GM12872 (cell line): ENCODE measurements around the gene TMC1.

ENCODE experiments used
- CTCF ChIP-seq: IDR thresholded peaks from 3 replicates; pipeline ENCODE4 v1.5.1; 2011; ENCODE audit warnings: low read depth, mild to moderate bottlenecking, low read length, moderate library complexity; ENCODE audit not compliant: insufficient read depth

The TMC1 gene

DNA sequence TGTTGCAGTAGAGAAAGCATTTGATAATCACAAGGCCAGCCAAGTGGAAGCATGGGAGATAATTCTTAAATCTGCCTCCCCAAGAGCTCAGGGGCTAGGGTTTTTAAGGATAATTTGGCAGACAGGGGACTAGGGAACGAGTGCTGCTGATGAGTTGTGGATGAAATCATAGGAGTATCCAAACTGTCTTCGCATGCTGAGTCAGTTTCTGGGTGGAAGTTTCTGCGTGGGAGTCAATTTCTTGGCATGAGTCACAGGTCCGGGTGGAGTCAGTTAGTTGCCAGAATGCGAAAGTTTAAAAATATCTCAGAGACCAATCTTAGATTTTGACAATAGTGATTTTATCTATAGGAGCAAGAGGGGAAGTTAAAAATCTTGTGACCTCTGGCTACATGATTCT, 112.6 kb downstream of the TMC1 start:
- TF ChIP-seq CTCF: no peak

- no peak for TF ChIP-seq CTCF
Observed at GRCh38 chr9:72635197-72635596, 113.8 kb downstream of the TMC1 start.

DNA sequence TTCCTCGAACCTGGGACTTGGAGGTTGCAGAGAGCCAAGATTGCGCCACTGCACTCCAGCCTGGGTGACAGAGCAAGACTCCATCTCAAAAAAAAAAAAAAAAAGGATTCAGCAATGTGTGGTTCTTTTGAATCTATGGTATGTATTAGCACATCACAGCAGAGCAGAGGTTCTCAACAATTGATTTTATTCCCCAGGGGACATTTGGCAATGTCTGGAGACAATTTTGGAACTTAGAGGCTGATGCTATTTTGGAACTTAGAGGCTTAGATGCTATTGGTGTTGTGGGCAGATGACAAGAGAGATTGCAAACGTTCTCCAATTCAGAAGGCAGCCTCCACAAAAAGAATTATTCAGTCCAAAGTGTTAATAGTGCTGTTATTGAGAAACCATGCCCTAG, 115.2 kb downstream of the TMC1 start:
- no peak for TF ChIP-seq CTCF

DNA sequence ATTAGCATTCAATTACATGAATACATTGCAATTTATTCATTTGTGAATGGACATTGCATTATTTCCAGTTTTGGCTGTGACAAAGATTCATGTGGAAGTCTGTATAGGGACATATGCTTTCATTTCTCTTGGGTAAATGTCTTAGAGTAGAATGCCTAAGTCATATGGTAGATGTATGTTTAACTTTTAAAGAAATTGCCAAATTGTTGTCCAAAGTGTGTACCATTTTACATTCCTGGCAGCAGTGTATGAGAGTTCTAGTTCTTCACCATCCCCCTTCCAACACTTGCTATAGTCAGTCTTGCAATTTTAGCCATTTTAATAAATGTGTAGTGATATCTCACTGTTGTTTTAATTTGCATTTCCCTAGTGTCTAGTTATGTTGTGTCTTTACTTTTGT, 122.2 kb downstream of the TMC1 start:
- no peak for TF ChIP-seq CTCF

DNA sequence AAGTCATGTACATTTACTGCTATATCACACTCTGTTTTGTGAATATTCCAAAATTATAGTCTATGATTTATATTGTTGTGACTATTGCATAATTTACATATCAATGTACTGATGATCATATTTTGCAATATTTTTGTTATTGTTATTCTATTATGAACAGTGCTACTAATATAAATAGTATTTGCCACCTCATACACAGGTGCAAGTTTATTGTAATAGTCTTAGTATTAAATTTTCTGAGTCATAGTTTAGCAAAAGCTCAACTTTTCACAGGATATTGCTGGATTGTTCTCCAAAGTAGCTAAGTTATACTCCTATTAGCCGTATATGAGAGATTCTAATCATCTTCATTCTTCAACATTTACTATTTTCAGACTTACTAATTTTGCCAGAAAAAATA, 124.7 kb downstream of the TMC1 start:
- no peak for TF ChIP-seq CTCF

DNA sequence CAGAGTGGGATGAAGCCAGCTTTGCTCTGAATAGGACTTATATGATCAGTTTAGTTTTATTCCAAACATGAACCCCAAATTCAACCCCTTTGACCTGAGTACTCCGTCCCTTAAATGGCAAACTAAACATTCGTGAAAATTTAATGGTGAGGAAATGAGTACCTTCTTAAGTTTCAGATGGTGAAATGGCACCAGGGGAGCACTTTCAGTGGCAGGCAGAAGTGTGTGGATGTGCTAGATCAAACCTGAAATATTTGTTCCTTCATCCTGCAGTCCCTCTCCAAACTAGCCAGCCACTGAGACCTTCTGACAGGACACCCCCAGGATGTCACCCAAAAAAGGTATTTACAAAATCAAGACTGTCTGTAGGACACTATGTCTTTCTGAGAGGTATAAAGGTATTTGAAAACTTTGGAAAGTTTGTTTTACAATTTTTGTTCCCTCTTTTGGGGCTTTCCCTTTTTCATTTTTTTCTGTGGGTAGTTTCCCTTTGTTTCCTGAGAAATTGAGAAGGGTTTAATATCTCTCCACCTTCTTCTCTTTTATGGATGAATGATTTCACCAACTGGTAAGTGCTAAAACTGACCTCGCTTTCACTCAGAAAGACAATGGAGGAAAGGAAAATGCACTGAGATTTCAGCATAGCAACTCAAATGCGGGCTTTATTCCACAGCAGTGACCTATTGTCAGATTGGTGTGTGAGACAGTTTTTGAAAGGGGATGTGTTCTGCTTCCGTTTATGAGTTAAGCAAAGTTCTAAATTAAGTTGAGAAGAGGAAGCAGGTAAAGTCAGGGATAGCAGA, 127.1 kb downstream of the TMC1 start:
- no peak for TF ChIP-seq CTCF

DNA sequence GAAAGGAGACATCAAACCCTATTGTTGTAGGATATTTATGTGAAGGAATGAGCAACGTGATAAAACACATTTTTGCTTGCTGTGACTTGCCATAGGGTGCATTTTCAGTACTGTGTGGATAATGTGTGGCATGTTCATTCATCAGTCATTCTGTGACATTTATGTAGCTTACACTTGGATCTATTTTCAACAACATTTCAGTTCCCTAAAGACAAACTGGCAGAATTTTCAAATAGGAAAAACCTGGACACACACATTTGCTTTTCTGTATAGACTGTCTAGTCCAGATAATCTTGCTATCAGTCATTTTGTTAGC, 127.7 kb downstream of the TMC1 start:
- no peak for TF ChIP-seq CTCF

DNA sequence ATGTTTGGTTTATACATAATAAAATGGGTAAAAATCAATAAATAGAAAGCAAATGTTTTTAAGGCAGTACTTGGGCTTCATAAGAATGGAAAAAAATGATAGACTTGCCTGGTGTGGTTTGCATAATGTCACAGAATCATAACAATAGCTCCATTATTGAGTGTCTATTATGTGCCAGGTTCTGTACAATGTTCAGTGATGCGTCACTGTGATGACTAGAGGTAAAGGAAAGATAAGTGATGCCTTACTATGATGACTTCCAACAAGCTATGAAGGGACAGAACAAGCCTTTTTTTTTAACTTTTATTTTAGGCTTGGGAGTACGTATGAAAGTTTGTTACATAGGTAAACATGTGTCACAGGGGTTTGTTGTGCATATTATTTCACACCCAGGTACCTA, 128.8 kb downstream of the TMC1 start:
- TF ChIP-seq CTCF: no peak
